Caco-2 (cell line): Measurements from ENCODE around the gene MEPE. TPM values are rescaled to one million over a fixed set of nuclear protein-coding genes. Genes with fewer than 3 reads are reported as not detected.

Source experiments
- BruUV-seq: library from RNA; stranded (reverse); fragments of 400-500 nt; replicated peaks from 2 replicates; lab custom pipeline; 2021; lab: Mats Ljungman, UMichigan
- CTCF ChIA-PET: fragments of 300-600 bp; sonication (Branson Sonifier 250); formaldehyde crosslinking; loops from one replicate; lab custom pipeline; 2022; ENCODE audit warnings: antibody characterized with exemption; lab: Charles Lee
- POLR2A ChIA-PET: fragments of 300-600 bp; sonication (Branson Sonifier 250); formaldehyde crosslinking; loops from one replicate; lab custom pipeline; 2022; ENCODE audit warnings: antibody characterized with exemption; lab: Charles Lee
- DNase-seq, 2 experiments: peaks; one replicate each; pipeline versions ENCODE4 v3.0.0 to v3.0.0-alpha.2; 2020 to 2022
- H3K27me3 ChIP-seq: replicated peaks from 2 replicates; pipeline ENCODE4 v1.6.0; 2011; ENCODE audit warnings: low read length; ENCODE audit not compliant: control insufficient read depth, insufficient read depth
- H3K36me3 ChIP-seq: 2 replicates; pipeline ENCODE4 v1.5.1; 2011; ENCODE audit warnings: low read length; ENCODE audit not compliant: control insufficient read depth, insufficient read depth
- H3K4me1 ChIP-seq: fragments of 250-450 bp; sonication (Bioruptor Pico); 2 replicates; pipeline ENCODE4 v1.5.1; 2020; ENCODE audit warnings: mild to moderate bottlenecking
- H3K4me3 ChIP-seq: 2 replicates; pipeline ENCODE4 v1.5.1; 2011; ENCODE audit warnings: low read depth, mild to moderate bottlenecking, control low read depth, low read length
- H3K9me3 ChIP-seq: fragments of 250-450 bp; sonication (Bioruptor Pico); 2 replicates; pipeline ENCODE4 v1.5.1; 2020; ENCODE audit warnings: mild to moderate bottlenecking, moderate library complexity
- H3K27ac Mint-ChIP-seq: one replicate; pipeline ENCODE4 v1.8.0; 2022; ENCODE audit warnings: mixed read lengths; ENCODE audit not compliant: unreplicated experiment
- H3K27me3 Mint-ChIP-seq: one replicate; pipeline ENCODE4 v1.8.0; 2022; ENCODE audit warnings: mixed read lengths; ENCODE audit not compliant: insufficient read depth, unreplicated experiment
- H3K36me3 Mint-ChIP-seq: one replicate; pipeline ENCODE4 v1.8.0; 2022; ENCODE audit warnings: mild to moderate bottlenecking, mixed read lengths; ENCODE audit not compliant: insufficient read depth, unreplicated experiment
- H3K4me1 Mint-ChIP-seq: one replicate; pipeline ENCODE4 v1.8.0; 2022; ENCODE audit warnings: low read depth, mixed read lengths; ENCODE audit not compliant: unreplicated experiment
- H3K4me3 Mint-ChIP-seq: one replicate; pipeline ENCODE4 v1.8.0; 2022; ENCODE audit warnings: mild to moderate bottlenecking, moderate library complexity, mixed read lengths; ENCODE audit not compliant: unreplicated experiment
- H3K9me3 Mint-ChIP-seq: one replicate; pipeline ENCODE4 v1.8.0; 2022; ENCODE audit warnings: mixed read lengths; ENCODE audit not compliant: unreplicated experiment
- intact Hi-C: fragments of 100-400 bp; cut with micrococcal nuclease; formaldehyde crosslinking; loops from one replicate; pipeline ENCODE4 v1.10.0; 2022; ENCODE audit not compliant: unreplicated experiment
- total RNA-seq: library from RNA; stranded (reverse); gene quantifications from 2 replicates; pipeline ENCODE4 v1.2.3, GENCODE V29; 2022
- TF ChIP-seq, protein P1 (sequence below), 2 experiments: fragments of 200-600 bp in 1 of 2; IDR thresholded peaks; 1 replicate in 1 of 2; 2 replicates in 1 of 2; pipeline versions ENCODE4 v1.5.1 to v1.8.0; 2011 to 2022; ENCODE audit warnings: antibody characterized with exemption in 1 of 2, control low read depth in 1 of 2, inconsistent platforms in 1 of 2, low read depth in 1 of 2, low read length in 1 of 2, mild to moderate bottlenecking in 1 of 2, moderate library complexity in 1 of 2; ENCODE audit not compliant: insufficient read depth in 1 of 2, severe bottlenecking in 1 of 2, unreplicated experiment in 1 of 2

The MEPE gene
- total RNA-seq, 1 experiment from 2014 or later: not detected

DNA sequence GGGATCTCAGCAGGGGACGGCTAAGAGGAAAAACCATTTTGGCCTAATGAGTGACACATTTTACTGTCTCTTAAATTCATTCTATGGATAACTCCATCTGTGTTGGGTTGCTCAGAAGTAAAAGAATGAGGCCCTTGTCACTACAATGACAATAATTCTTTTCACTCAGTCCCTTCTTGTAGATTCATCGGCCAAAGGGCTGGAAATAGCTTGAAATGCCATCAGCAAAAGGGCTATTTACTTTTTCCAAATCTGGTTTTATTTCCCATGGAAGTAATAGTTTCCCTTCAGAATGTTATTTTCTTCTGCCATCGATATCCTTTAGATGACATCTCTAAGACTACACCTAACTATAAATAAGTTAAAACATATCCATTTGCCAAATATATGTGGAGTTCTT lies 7.4 kb downstream of the MEPE start:
- H3K4me3 ChIP-seq: no peak overlapping the region
- BruUV-seq: no TSS peak

GRCh38 chr4:87843936-87844335 lies 11.2 kb downstream of the MEPE start:
- H3K9me3 Mint-ChIP-seq: no peaks in the 10 kb centered on the region
- no peaks in the 10 kb centered on the region for H3K36me3 Mint-ChIP-seq
- DNase-seq: no peak
- Histone ChIP-seq H3K36me3 (no peaks in the 10 kb centered on the region), H3K4me1 (peaks cover 3% of the 10 kb centered on the region; the same call in 1 of the 2 replicates), H3K4me3 (no peak overlapping the region), H3K27me3 (no peaks in the 10 kb centered on the region), H3K9me3 (no peaks in the 10 kb centered on the region)
- H3K27ac Mint-ChIP-seq: no peak overlapping the region
- H3K27me3 Mint-ChIP-seq: peaks cover 17% of the 10 kb centered on the region
- no TSS peak for BruUV-seq
- CTCF ChIA-PET: no interaction called here
- intact Hi-C loops: no loop called here
- H3K4me1 Mint-ChIP-seq: peaks cover 3% of the 10 kb centered on the region
- TF ChIP-seq, protein P1, sequence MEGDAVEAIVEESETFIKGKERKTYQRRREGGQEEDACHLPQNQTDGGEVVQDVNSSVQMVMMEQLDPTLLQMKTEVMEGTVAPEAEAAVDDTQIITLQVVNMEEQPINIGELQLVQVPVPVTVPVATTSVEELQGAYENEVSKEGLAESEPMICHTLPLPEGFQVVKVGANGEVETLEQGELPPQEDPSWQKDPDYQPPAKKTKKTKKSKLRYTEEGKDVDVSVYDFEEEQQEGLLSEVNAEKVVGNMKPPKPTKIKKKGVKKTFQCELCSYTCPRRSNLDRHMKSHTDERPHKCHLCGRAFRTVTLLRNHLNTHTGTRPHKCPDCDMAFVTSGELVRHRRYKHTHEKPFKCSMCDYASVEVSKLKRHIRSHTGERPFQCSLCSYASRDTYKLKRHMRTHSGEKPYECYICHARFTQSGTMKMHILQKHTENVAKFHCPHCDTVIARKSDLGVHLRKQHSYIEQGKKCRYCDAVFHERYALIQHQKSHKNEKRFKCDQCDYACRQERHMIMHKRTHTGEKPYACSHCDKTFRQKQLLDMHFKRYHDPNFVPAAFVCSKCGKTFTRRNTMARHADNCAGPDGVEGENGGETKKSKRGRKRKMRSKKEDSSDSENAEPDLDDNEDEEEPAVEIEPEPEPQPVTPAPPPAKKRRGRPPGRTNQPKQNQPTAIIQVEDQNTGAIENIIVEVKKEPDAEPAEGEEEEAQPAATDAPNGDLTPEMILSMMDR (IDR thresholded peaks at IDR 0.05; ENCODE audit: insufficient read depth in 1 of 2, low read depth in 1 of 2, low read length in 1 of 2, severe bottlenecking in 1 of 2, unreplicated experiment in 1 of 2): no peak
- no peak overlapping the region for H3K4me3 Mint-ChIP-seq
- POLR2A ChIA-PET: no interaction called here

More for the DNA sequence above, 7.4 kb downstream of the MEPE start:
- H3K36me3 Mint-ChIP-seq: no peaks in the 10 kb centered on the region
- H3K4me1 ChIP-seq: no peaks in the 10 kb centered on the region
- no peak overlapping the region for H3K4me3 Mint-ChIP-seq
- no peaks in the 10 kb centered on the region for H3K4me1 Mint-ChIP-seq
- H3K36me3 ChIP-seq: no peaks in the 10 kb centered on the region
- no peak overlapping the region for H3K27ac Mint-ChIP-seq
- no peak for DNase-seq
- peaks cover 13% of the 10 kb centered on the region for H3K27me3 Mint-ChIP-seq
- TF ChIP-seq, protein P1 (IDR thresholded peaks at IDR 0.05; ENCODE audit: insufficient read depth in 1 of 2, low read depth in 1 of 2, low read length in 1 of 2, severe bottlenecking in 1 of 2, unreplicated experiment in 1 of 2): no peak
- intact Hi-C loops: no loop called here
- ChIA-PET POLR2A (no interaction called here), CTCF (interaction anchor here (1.5 kb wide), 1 partner anchor 9 kb away, joined by 4 read pairs; no protein-coding TSS in a partner anchor)
- H3K9me3 Mint-ChIP-seq: no peaks in the 10 kb centered on the region
- H3K9me3 ChIP-seq: no peaks in the 10 kb centered on the region
- no peaks in the 10 kb centered on the region for H3K27me3 ChIP-seq

- Histone ChIP-seq H3K4me1 (peaks cover 6% of the 10 kb centered on the region), H3K27me3 (no peaks in the 10 kb centered on the region), H3K4me3 (no peak overlapping the region), H3K36me3 (no peaks in the 10 kb centered on the region), H3K9me3 (no peaks in the 10 kb centered on the region)
- H3K4me3 Mint-ChIP-seq: no peak overlapping the region
- no peaks in the 10 kb centered on the region for H3K36me3 Mint-ChIP-seq
- peaks cover 8% of the 10 kb centered on the region for H3K4me1 Mint-ChIP-seq
- POLR2A ChIA-PET: no interaction called here
- no peak for DNase-seq
- peaks cover 17% of the 10 kb centered on the region for H3K27me3 Mint-ChIP-seq
- H3K9me3 Mint-ChIP-seq: no peaks in the 10 kb centered on the region
- TF ChIP-seq, protein P1 (IDR thresholded peaks at IDR 0.05; ENCODE audit: insufficient read depth in 1 of 2, low read depth in 1 of 2, low read length in 1 of 2, severe bottlenecking in 1 of 2, unreplicated experiment in 1 of 2): no peak
- BruUV-seq: no TSS peak
- H3K27ac Mint-ChIP-seq: no peak overlapping the region
- intact Hi-C loops: no loop called here
- CTCF ChIA-PET: no interaction called here
Measured at GRCh38 chr4:87844452-87844851, 11.7 kb downstream of the MEPE start.
